C4-2B (cell line): ENCODE data around the gene NGDN.

Experiments used
- H3K27ac ChIP-seq: fragments of 450-650 bp; 2 replicates; pipeline ENCODE4 v1.5.1; 2017
- CTCF ChIP-seq: fragments of 450-650 bp; conservative IDR thresholded peaks from 2 replicates; pipeline ENCODE4 v1.5.1; 2017; ENCODE audit warnings: mild to moderate bottlenecking
- ZFX ChIP-seq: fragments of 450-650 bp; IDR thresholded peaks from 2 replicates; pipeline ENCODE4 v1.6.1; 2017

Gene NGDN

DNA sequence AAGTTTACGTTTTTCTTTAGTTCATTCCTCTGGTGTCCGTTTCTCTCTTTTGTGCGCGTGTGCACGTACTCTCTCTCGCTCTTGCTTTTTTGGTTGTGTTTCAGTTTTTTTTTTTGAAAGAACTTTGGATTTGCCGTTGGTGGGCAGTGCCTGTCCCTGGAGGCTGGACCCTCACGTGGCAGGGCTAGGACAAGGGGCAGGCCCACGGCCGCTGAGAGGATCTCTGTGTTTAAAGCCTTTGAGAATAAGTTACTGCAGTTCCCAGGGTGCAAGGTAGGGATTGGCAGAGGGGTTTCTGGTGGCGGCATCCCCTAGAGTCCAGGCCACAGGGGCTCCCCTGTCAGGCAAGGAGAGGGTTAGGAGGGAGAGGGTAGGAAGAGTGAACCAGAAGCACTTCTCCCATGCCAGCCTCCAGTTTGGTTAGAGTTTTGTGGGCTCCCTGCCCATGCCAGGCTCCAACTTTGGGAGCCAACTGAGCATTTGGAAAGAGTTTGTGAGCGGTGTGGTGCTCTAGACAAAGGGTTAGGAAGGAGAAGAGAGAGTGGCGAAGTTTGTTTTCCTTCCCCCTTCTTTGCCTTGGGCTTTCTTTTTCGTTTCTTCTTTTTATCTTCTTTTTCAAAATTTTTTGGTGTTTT, 51.5 kb downstream of the NGDN start:
- TF ChIP-seq CTCF (no peak), ZFX (no peak)
- no peak overlapping the region for H3K27ac ChIP-seq

GRCh38 chr14:23521785-23522640, 52.5 kb downstream of the NGDN start:
- no peak overlapping the region for H3K27ac ChIP-seq
- no peak for TF ChIP-seq ZFX
- no peak for TF ChIP-seq CTCF

- TF ChIP-seq CTCF (no peak), ZFX (no peak)
- no peak overlapping the region for H3K27ac ChIP-seq
These were observed 53.2 kb downstream of the NGDN start for GRCh38 chr14:23522643-23523198.

DNA sequence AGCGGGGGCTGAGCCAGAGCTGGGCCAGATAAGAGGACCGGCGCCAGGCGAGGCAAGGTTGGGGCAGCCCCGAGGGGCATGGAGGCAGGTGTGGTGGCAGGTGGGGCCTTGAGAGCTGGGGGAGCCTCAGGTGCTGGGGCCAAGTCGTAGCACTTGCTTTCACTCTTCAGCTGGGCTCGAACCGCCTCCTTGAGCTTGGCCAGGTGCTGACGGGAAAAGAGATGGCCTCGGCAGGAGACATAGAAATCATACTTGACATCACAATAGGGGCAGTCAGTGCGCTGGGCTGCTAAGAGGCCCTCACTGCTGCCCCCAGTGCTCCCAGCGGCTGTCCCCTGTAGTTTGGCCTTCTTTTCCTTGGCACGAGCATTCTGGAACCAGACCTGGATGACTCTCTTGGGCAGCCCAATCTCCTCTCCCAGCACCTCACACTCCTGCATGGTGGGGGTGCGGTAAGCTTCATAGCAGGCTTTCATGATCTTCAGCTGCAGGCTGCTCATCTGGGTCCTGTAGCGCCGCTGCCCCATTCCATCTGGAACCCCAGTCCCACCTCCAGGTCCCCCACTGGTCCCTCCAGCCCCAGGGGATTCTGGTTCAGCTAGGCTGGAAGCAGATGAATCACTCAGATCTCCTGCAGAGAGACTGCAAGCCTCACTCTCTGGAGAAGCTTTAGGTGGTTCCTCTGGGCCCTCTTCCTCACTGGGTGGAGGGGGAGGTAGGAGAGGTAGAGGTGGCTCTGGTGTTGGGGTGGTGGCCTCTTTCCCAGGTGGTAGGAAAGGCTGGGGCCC, 53.9 kb downstream of the NGDN start:
- H3K27ac ChIP-seq, result no peak overlapping the region

DNA sequence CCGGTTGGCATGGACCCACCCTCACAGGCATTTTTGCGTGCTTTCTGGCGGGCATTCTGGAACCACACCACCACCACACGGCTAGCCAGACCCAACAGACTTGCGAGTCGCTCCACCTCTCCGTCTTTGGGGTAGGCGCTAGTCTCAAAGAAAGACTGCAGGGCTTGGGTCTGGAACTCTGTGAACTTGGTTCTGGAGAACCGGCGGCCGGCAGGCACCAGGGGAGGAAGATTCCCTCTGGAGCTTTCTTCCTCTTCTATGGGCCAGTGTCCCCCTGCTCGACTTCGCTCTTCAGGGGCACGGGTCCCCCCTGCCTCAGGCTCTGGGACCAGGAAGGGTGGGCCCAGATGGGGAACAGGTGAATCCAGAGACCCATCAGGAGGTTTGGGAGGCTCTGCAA, 55.5 kb downstream of the NGDN start:
- TF ChIP-seq CTCF (no peak), ZFX (no peak)
- no peak overlapping the region for H3K27ac ChIP-seq

More for the DNA sequence above, 53.9 kb downstream of the NGDN start:
- TF ChIP-seq CTCF (no peak), ZFX (no peak)

GRCh38 chr14:23525611-23526010, 56.1 kb downstream of the NGDN start:
- TF ChIP-seq CTCF, result no peak
- no peak for TF ChIP-seq ZFX
- no peak overlapping the region for H3K27ac ChIP-seq
